ENCODE data around the gene DEGS2. TPM values are rescaled to one million over a fixed set of nuclear protein-coding genes. Genes with fewer than 3 reads are reported as not detected.
A peak's percentile ranks its signal among the peaks of the same experiment; 100 is the strongest.

Gene DEGS2
- total and polyA plus RNA-seq, 3 experiments from 2014 or later: 0.35 to 0.72 (median 0.42) TPM

- Histone ChIP-seq H3K27me3 (ENCODE audit: insufficient read depth, low read length, poor library complexity, severe bottlenecking) (no peaks in the 10 kb centered on the region), H3K9me3 (ENCODE audit: low read length) (no peaks in the 10 kb centered on the region), H3K4me1 (ENCODE audit: insufficient read depth, low read length) (peaks cover 100% of the 10 kb centered on the region), H3K4me3 (ENCODE audit: low read length) (no peak overlapping the region), H3K27ac (ENCODE audit: low read depth, low read length) (no peak overlapping the region), H3K36me3 (ENCODE audit: insufficient read depth, low read length) (peaks cover 48% of the 10 kb centered on the region)
- CTCF ChIA-PET: interaction anchor here (1.0 to 58.3 kb wide), 3 partner anchors 8 to 28 kb away, joined by 3 to 1568 read pairs (median 16); partner anchors contain the start of gene EVL
- H3K9me3 Mint-ChIP-seq: no peaks in the 10 kb centered on the region
- peaks cover 0 to 3% of the 10 kb centered on the region in 2 donors for H3K27me3 Mint-ChIP-seq
- peak in 1 of 5 donors; percentile 30 for DNase-seq
- POLR2A ChIA-PET: interaction anchor here (0.7 to 1.8 kb wide), 6 partner anchors 21 to 307 kb away, joined by 4 to 10 read pairs (median 5); no protein-coding TSS in a partner anchor
- H3K4me1 Mint-ChIP-seq: peaks cover 90 to 100% (median 99%) of the 10 kb centered on the region in 3 donors
- peak overlapping the region; percentile 58 to 90 (median 88) for H3K27ac Mint-ChIP-seq
- H3K36me3 Mint-ChIP-seq: peaks cover 22 to 96% (median 48%) of the 10 kb centered on the region in 3 donors
- H3K4me3 Mint-ChIP-seq: peak overlapping the region in 6 of 7 donors; percentile 13 to 73 (median 50)
Observed at GRCh38 chr14:100100032-100100703, 59.3 kb downstream of the DEGS2 start.

- peak overlapping the region in 6 of 7 donors; percentile 16 to 75 (median 56) for H3K4me3 Mint-ChIP-seq
- no peaks in the 10 kb centered on the region for H3K27me3 Mint-ChIP-seq
- CTCF ChIA-PET: interaction anchor here (2.8 to 58.3 kb wide), 2 partner anchors 10 to 26 kb away, joined by 16 to 1568 read pairs; partner anchors contain the start of gene EVL
- Histone ChIP-seq H3K4me3 (ENCODE audit: low read length) (no peak overlapping the region), H3K36me3 (ENCODE audit: insufficient read depth, low read length) (peaks cover 55% of the 10 kb centered on the region), H3K4me1 (ENCODE audit: insufficient read depth, low read length) (peaks cover 98% of the 10 kb centered on the region), H3K27ac (ENCODE audit: low read depth, low read length) (no peak overlapping the region), H3K27me3 (ENCODE audit: insufficient read depth, low read length, poor library complexity, severe bottlenecking) (no peaks in the 10 kb centered on the region), H3K9me3 (ENCODE audit: low read length) (no peaks in the 10 kb centered on the region)
- no peaks in the 10 kb centered on the region for H3K9me3 Mint-ChIP-seq
- POLR2A ChIA-PET: no interaction called here
- peaks cover 26 to 99% (median 44%) of the 10 kb centered on the region in 3 donors for H3K36me3 Mint-ChIP-seq
- peaks cover 90 to 100% (median 99%) of the 10 kb centered on the region in 3 donors for H3K4me1 Mint-ChIP-seq
- peak in 1 of 5 donors; percentile 17 for DNase-seq
- H3K27ac Mint-ChIP-seq: peak overlapping the region; percentile 82 to 94 (median 86)
Observed at GRCh38 chr14:100098171-100098570, 61.3 kb downstream of the DEGS2 start.

- H3K4me1 ChIP-seq (ENCODE audit: insufficient read depth, low read length): peaks cover 98% of the 10 kb centered on the region
- DNase-seq: no peak
- peaks cover 68% of the 10 kb centered on the region for H3K36me3 ChIP-seq (ENCODE audit: insufficient read depth, low read length)
- ChIA-PET POLR2A (interaction anchor here (0.6 to 1.2 kb wide), 3 partner anchors 17 to 24 kb away, joined by 3 to 6 read pairs (median 3); no protein-coding TSS in a partner anchor), CTCF (interaction anchor here (1.4 to 58.3 kb wide), 3 partner anchors 3 to 114 kb away, joined by 5 to 1568 read pairs (median 1568); partner anchors contain the start of gene EVL)
- Mint-ChIP-seq H3K4me1 (peaks cover 87 to 100% (median 99%) of the 10 kb centered on the region in 3 donors), H3K36me3 (peaks cover 19 to 97% (median 42%) of the 10 kb centered on the region in 3 donors), H3K4me3 (peak overlapping the region in 4 of 7 donors; percentile 10 to 51 (median 36)), H3K9me3 (no peaks in the 10 kb centered on the region), H3K27ac (peak overlapping the region in 7 of 8 donors; percentile 77 to 91 (median 85)), H3K27me3 (no peaks in the 10 kb centered on the region)
- no peaks in the 10 kb centered on the region for H3K27me3 ChIP-seq (ENCODE audit: insufficient read depth, low read length, poor library complexity, severe bottlenecking)
- no peaks in the 10 kb centered on the region for H3K9me3 ChIP-seq (ENCODE audit: low read length)
- no peak overlapping the region for H3K27ac ChIP-seq (ENCODE audit: low read depth, low read length)
- no peak overlapping the region for H3K4me3 ChIP-seq (ENCODE audit: low read length)
Observed at GRCh38 chr14:100096656-100097055, 62.8 kb downstream of the DEGS2 start.

Other genes starting within 250 kb of the DEGS2 start
- gene EVL, start 94.2 kb downstream of the DEGS2 start, total RNA-seq: 100 to 1,000 TPM; 218 to 228 TPM
- gene EVL, start 94.2 kb downstream of the DEGS2 start, polyA plus RNA-seq: 129 TPM
- 100 to 1,000 TPM; 109 to 116 TPM for gene YY1, start 79.5 kb upstream of the DEGS2 start, total RNA-seq
- gene YY1, start 79.5 kb upstream of the DEGS2 start, polyA plus RNA-seq: 24.2 TPM
- 10 to 100 TPM; 10.4 to 10.5 TPM for gene SLC25A29, start 146.8 kb upstream of the DEGS2 start, total RNA-seq
- gene SLC25A29, start 146.8 kb upstream of the DEGS2 start, polyA plus RNA-seq: 7.0 TPM
- not detected for gene SLC25A47, start 163.7 kb upstream of the DEGS2 start, total RNA-seq
- not detected for gene SLC25A47, start 163.7 kb upstream of the DEGS2 start, polyA plus RNA-seq
- 1 to 10 TPM; 7.8 to 9.1 TPM for gene WDR25, start 216.8 kb upstream of the DEGS2 start, total RNA-seq
- gene WDR25, start 216.8 kb upstream of the DEGS2 start, polyA plus RNA-seq: 10.4 TPM

Measured in CD8-positive, alpha-beta memory T cell (primary cell).